H1 (cell line): ENCODE data around the gene RAB3C. TPM values are rescaled to one million over a fixed set of nuclear protein-coding genes. Genes with fewer than 3 reads are reported as not detected.

ENCODE experiments used
- ASH2L ChIP-seq: fragments of 200-600, 300-600 bp; sonication (generic); IDR thresholded peaks from one replicate; pipeline ENCODE4 v1.7.1; 2017; ENCODE audit warnings: low read length
- CEBPB ChIP-seq: IDR thresholded peaks from 2 replicates; pipeline ENCODE4 v1.6.1; 2012; ENCODE audit warnings: low read depth, low read length
- GTF2F1 ChIP-seq: IDR thresholded peaks from 2 replicates; pipeline ENCODE4 v1.6.1; 2012; ENCODE audit warnings: low read depth, low read length, improper control_type of control experiment, borderline replicate concordance
- HDAC2 ChIP-seq, 2 experiments: fragments of 300-600 bp in 1 of 2; sonication (generic) in 1 of 2; IDR thresholded peaks; 2 replicates each; pipeline ENCODE4 v1.6.1; 2011 to 2012; ENCODE audit warnings: low read depth in 2 of 2, low read length in 2 of 2, mild to moderate bottlenecking in 2 of 2, moderate library complexity in 2 of 2, borderline replicate concordance in 1 of 2, inconsistent platforms in 1 of 2
- SIN3A ChIP-seq, 2 experiments: IDR thresholded peaks in 1 of 2; conservative IDR thresholded peaks in 1 of 2; 2 replicates each; pipeline ENCODE4 v1.6.1; 2011 to 2012; ENCODE audit warnings: low read length in 2 of 2, improper control_type of control experiment in 1 of 2, low read depth in 1 of 2, mild to moderate bottlenecking in 1 of 2
- polyA plus RNA-seq, 7 experiments: library from polyadenylated mRNA; depleted of rRNA in 3 of 7; stranded (reverse) in 5 of 7; unstranded in 2 of 7; fragments of >200 nt in 5 of 7; fragments of 200-250 nt in 2 of 7; gene quantifications; 1 replicate in 5 of 7; 2 replicates in 1 of 7; 4 replicates in 1 of 7; pipeline versions ENCODE4 v1.2.1 to v1.2.3, GENCODE V29; 2011 to 2013; ENCODE audit warnings: missing spikeins in 2 of 7, mixed read lengths in 2 of 7
- total RNA-seq: library from RNA; stranded (reverse); fragmentation: NEBNext Ultra II Directional; extraction: Animal tissue kit (Norgen Biotek cat#: 25700); gene quantifications from 2 replicates; pipeline ENCODE4 v1.2.1, GENCODE V29; 2021

RAB3C gene
- total and polyA plus RNA-seq, 2 of the 8 experiments (the other 6 are each of a cell fraction or from before 2014, with no cell fraction given), result 14.7 to 18.3 TPM

GRCh38 chr5:58579781-58580180, 3.1 kb upstream of the RAB3C start (continued):
- TF ChIP-seq SIN3A (conservative IDR thresholded peaks at IDR 0.05 in 1 of 2, IDR thresholded peaks at IDR 0.05 in 1 of 2; ENCODE audit: low read depth in 1 of 2, low read length in 2 of 2) (no peak), HDAC2 (IDR thresholded peaks at IDR 0.05; ENCODE audit: borderline replicate concordance in 1 of 2, low read depth in 2 of 2, low read length in 2 of 2) (no peak), GTF2F1 (no peak), ASH2L (no peak), CEBPB (no peak)
